ENCODE results near the gene TBATA. TPM values are rescaled to one million over a fixed set of nuclear protein-coding genes. Genes with fewer than 3 reads are reported as not detected.

TBATA gene
- total and polyA plus RNA-seq, 5 donors, result 0.16 TPM; not detected in 4

DNA sequence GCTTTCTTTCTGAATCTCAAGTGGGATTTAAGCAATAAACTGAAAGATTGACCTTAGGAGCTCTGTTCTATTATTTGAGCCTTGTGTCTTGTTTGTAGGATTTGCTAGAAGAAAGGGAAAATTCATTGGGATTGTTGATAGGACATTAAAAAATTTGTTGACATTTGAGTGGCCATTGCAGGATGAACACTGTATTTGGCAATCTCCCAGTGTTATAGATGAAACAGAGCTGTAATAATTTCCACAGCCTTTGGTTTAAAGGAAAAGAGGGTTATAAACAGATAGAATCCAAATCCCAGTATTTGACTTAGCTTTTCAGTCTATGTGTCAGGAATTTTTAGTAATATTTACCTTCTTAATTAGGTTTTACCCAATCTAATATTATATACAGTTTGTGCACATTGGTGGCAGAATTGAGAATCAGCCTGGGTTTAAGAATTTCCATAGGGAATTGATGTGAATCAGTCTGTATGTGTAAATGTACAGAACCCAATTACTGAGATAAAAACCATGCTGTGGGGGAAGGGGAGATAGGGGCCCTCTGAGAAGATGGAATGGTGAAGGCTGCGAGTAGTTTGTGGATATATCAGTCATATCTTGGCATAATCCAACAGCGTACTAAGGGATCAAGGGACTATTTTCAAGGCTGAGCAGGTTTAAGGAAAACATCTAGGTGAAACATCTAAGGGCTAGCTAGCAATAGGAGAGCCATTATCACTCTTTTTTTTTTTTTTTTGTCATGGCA is 37.1 kb upstream of the TBATA start:
- H3K27me3 ChIP-seq (ENCODE audit: control insufficient read depth, insufficient read depth), result no peaks in the 10 kb centered on the region

DNA sequence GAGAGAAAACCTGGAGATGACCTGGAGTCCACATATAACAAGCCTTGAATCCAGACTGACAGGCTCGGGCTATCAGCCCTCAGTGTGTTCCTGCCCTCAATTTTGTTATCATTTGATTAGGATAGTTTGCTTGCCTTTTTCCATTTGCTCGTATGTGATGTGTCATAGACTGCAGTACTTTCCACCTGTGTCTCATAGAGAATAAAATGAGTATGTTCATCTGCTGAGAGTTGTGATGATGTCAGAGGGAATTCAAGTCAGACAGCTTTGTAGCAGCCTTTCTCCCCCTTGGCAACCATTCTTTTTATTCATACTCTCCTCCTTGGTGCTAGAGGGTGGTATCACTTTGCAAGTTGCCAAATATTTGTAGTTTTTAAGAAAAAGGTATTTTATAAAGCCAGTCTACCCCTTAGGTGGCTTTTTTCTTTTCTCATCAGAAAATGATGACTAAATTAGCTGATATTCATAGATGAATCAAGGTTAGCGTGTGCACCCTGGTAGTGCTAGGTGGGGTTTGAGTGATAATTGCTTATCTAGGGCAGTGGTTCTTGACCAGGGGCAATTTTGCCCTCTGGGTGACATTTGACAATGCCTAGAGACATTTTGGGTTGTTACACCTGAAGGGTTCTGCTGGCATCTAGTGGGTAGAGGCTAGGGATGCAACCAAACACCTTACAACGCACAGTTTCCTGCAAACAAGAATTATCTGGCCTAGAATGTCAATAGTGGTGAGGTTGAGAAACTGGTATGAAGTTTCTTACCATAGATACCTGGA is 36.0 kb upstream of the TBATA start:
- intact Hi-C loops (cut with DNase I), result no loop called here
- Histone ChIP-seq H3K27ac (ENCODE audit: low read length) (no peak overlapping the region), H3K9me3 (ENCODE audit: control insufficient read depth, low read length) (no peaks in the 10 kb centered on the region), H3K27me3 (ENCODE audit: control insufficient read depth, insufficient read depth) (no peaks in the 10 kb centered on the region), H3K4me3 (ENCODE audit: low read length) (no peak overlapping the region), H3K4me1 (ENCODE audit: control insufficient read depth, insufficient read depth, low read length) (peaks cover under 1% of the 10 kb centered on the region)
- DNase-seq (no peak), ATAC-seq (no peak)
- WGBS, result 85% methylated on average over 4 of the region's 4 CpGs

More for the DNA sequence above, 37.1 kb upstream of the TBATA start:
- H3K9me3 ChIP-seq (ENCODE audit: control insufficient read depth, low read length), result no peaks in the 10 kb centered on the region
- DNase-seq (no peak), ATAC-seq (no peak)
- no peak overlapping the region for H3K4me3 ChIP-seq (ENCODE audit: low read length)
- WGBS, result 92% methylated on average over 2 of the region's 2 CpGs
- peaks cover 2% of the 10 kb centered on the region for H3K4me1 ChIP-seq (ENCODE audit: control insufficient read depth, insufficient read depth, low read length)
- intact Hi-C loops (cut with DNase I), result no loop called here
- H3K27ac ChIP-seq (ENCODE audit: low read length), result no peak overlapping the region

DNA sequence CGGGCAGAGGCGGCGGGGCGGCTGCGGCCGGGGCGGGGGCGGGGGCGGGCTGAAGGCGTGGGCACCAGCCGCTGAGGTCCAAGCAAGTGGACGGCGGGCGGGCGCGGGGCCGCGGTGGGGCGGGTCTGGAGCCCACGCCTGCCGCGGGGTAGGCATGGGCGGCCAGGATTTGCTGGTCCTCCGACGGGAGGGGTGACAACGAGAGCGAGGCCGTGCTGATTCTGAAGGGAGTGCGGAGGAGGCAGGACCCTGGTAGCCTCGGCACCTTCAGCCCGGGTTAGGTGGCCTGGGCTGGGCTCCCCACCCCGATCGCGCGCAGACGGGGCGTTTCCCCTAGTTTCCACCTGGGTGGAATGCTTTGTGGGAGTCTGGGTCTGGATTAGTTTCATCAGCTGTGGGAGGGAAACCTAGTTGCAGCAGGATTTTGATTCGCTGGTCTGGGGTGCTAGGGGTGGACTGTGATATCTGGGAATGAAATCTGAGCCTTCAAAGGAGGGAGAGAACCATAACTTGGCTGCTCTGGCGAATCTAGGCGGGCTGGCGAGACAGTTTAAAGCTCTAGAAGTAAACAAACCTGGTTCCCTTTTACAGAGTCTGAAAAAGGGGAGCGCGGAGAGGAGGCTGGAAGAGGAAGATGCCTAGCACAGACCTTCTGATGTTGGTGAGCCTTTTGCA is 31.2 kb upstream of the TBATA start:
- Histone ChIP-seq H3K4me1 (ENCODE audit: control insufficient read depth, insufficient read depth, low read length) (no peaks in the 10 kb centered on the region), H3K9me3 (ENCODE audit: control insufficient read depth, low read length) (no peaks in the 10 kb centered on the region), H3K27me3 (ENCODE audit: control insufficient read depth, insufficient read depth) (no peaks in the 10 kb centered on the region), H3K27ac (ENCODE audit: low read length) (peak overlapping the region; percentile 1), H3K4me3 (ENCODE audit: low read length) (peak overlapping the region; percentile 94)
- DNase-seq (peak; percentile 76 to 89 (median 86)), ATAC-seq (peak; percentile 82 to 84)
- intact Hi-C loops (cut with DNase I), result loop anchor here in 2 of 4 donors (5.0 kb wide), 1 partner anchor 61 kb away; no protein-coding TSS in a partner anchor
- WGBS, result 2% methylated on average over 42 of the region's 43 CpGs

DNA sequence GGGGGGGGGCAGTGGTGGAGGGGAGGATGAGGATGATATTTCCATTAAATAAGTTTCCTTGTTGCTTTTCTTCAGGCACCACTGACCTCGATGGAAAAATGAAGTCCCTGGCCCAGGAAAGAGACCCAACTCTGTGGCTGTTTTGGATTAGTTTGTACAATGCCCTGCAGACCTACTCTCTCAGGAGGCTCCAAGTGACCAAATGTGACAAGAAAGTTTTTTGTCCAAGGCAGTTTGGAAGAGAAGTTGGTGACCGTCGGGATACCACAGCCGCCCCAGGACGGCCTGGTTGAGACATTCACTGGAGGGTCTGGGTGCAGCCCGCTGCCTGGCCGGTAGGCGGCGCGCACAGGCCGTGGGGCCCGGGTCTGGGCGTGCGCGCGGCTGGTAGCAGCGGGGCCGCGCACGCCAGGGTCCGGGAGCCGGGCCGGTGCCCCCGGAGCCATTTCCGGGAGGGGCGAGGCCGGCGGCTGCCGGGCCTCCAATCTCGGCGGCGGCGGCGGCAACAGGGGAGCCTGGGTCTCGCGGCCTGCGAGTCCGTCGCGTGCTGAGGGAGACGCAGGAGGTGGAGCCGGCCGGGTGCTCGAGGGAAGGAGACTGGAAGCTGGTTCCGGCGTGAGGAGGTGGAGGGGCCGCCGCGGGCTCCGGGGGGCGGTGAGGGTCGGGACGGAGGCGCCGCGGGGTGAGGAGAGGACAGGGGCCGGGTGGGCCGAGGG is 30.5 kb upstream of the TBATA start, which contains the start of gene SGPL1:
Gene SGPL1 (plus strand): TSS at position 445 of the 716 bp plus-strand sequence. CDS start 906 bp downstream, outside the sequence.
- WGBS, result 1% methylated on average over 58 of the region's 58 CpGs
- Histone ChIP-seq H3K27me3 (ENCODE audit: control insufficient read depth, insufficient read depth) (no peaks in the 10 kb centered on the region), H3K9me3 (ENCODE audit: control insufficient read depth, low read length) (no peaks in the 10 kb centered on the region), H3K4me3 (ENCODE audit: low read length) (peak within 1 kb of the TSS; percentile 94), H3K27ac (ENCODE audit: low read length) (peak within 1 kb of the TSS; percentile 76), H3K4me1 (ENCODE audit: control insufficient read depth, insufficient read depth, low read length) (no peaks in the 10 kb centered on the region)
- DNase-seq (peak; percentile 87 to 96 (median 94)), ATAC-seq (peak; percentile 96 to 97)
- intact Hi-C loops (cut with DNase I), result loop anchor here (2.0 to 5.0 kb wide), 2 partner anchors 62 to 65 kb away; no protein-coding TSS in a partner anchor

DNA sequence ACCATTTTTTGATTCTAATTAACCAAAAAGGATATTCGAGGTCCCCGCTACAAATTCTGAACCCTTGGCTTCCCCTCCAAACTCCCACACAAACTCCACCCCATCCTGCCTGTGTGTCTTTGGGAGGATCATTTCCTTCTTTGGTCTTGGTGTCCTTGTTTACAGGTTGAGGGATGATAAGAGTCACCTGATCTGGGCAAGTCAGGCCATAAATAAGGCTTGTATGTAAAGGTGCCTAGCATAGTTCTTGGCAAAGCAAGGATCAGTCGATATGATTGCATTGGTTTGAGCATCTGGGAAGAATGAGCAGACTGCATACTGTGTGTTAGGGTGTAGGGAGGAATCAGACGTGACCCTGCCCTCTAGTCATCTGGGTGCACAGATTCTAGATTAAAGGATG is 28.9 kb upstream of the TBATA start:
- H3K27ac ChIP-seq (ENCODE audit: low read length), result no peak overlapping the region
- intact Hi-C loops (cut with DNase I), result loop anchor here in 2 of 4 donors (2.0 kb wide), 1 partner anchor 67 kb away; no protein-coding TSS in a partner anchor
- H3K9me3 ChIP-seq (ENCODE audit: control insufficient read depth, low read length), result no peaks in the 10 kb centered on the region
- H3K4me1 ChIP-seq (ENCODE audit: control insufficient read depth, insufficient read depth, low read length), result no peaks in the 10 kb centered on the region
- H3K27me3 ChIP-seq (ENCODE audit: control insufficient read depth, insufficient read depth), result no peaks in the 10 kb centered on the region
- 79% methylated on average over 4 of the region's 4 CpGs for WGBS
- H3K4me3 ChIP-seq (ENCODE audit: low read length), result no peak overlapping the region
- no peak for ATAC-seq
- DNase-seq, result no peak

DNA sequence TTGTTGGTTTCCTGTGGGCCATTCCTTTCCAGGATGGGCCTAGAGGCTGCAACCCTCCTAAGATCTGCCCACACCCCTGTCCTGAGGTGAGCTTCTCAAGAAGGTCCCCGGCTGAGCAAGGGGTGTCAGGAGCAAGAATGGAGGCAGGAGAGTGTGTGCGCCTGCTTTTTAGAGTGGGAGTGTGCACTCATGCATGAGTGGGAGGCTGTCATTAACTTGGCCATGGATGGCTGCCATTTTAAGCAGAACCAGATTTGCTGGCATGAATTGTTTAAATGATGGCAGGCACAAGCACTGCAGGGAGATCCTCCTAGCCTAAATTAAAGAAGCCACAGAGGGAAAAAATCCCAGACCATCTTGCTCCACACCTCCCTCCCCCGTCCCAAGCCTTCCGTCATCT is 27.6 kb upstream of the TBATA start:
- DNase-seq (no peak), ATAC-seq (no peak)
- H3K4me1 ChIP-seq (ENCODE audit: control insufficient read depth, insufficient read depth, low read length), result peaks cover 2% of the 10 kb centered on the region
- intact Hi-C loops (cut with DNase I), result no loop called here
- H3K27me3 ChIP-seq (ENCODE audit: control insufficient read depth, insufficient read depth), result no peaks in the 10 kb centered on the region
- no peak overlapping the region for H3K27ac ChIP-seq (ENCODE audit: low read length)
- H3K9me3 ChIP-seq (ENCODE audit: control insufficient read depth, low read length), result no peaks in the 10 kb centered on the region
- H3K4me3 ChIP-seq (ENCODE audit: low read length), result no peak overlapping the region
- 94% methylated on average over 4 of the region's 4 CpGs for WGBS

DNA sequence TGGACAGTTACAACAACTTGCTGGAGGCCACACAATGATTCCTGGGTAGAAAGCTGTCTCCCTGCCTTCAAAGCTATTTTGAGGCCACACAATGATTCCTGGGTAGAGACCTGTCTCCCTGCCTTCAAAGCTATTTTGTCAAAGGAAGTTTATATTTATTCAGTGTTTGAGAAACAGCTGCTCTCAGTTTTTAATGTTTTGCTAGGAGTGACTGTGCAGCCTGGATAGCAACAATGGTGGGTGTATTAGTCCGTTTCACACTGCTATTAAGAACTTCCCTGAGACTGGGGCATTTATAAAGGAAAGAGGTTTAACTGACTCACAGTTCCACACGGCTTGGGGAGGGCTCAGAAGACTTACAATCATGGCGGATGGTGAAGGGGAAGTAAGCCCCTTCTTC is 26.7 kb upstream of the TBATA start:
- Histone ChIP-seq H3K27ac (ENCODE audit: low read length) (no peak overlapping the region), H3K4me1 (ENCODE audit: control insufficient read depth, insufficient read depth, low read length) (peaks cover 2% of the 10 kb centered on the region), H3K27me3 (ENCODE audit: control insufficient read depth, insufficient read depth) (no peaks in the 10 kb centered on the region), H3K9me3 (ENCODE audit: control insufficient read depth, low read length) (no peaks in the 10 kb centered on the region), H3K4me3 (ENCODE audit: low read length) (no peak overlapping the region)
- WGBS, result 82% methylated on average over 3 of the region's 3 CpGs
- no peak for DNase-seq
- intact Hi-C loops (cut with DNase I), result no loop called here
- no peak for ATAC-seq

DNA sequence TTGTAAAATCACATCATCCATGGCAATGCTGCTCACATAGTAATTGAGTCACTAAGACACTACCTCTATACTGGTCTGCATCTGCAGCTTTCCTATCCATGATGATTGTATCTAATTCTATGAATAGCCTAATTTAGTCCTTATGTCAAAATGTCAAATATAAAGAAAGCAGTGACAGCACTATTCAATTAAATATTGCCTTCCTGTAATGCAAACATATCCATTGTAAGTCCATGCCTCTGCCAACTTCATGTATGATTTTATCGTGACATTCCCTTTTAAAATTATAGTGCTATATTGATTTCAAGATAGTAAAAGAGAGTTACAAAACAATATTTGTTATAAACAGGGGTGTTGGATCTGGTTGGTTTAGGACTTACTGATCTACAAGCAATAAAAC is 25.8 kb upstream of the TBATA start:
- Histone ChIP-seq H3K4me3 (ENCODE audit: low read length) (no peak overlapping the region), H3K27ac (ENCODE audit: low read length) (no peak overlapping the region), H3K4me1 (ENCODE audit: control insufficient read depth, insufficient read depth, low read length) (peaks cover 2% of the 10 kb centered on the region), H3K27me3 (ENCODE audit: control insufficient read depth, insufficient read depth) (no peaks in the 10 kb centered on the region), H3K9me3 (ENCODE audit: control insufficient read depth, low read length) (no peaks in the 10 kb centered on the region)
- ATAC-seq, result no peak
- no peak for DNase-seq
- WGBS, result 0% methylated on average over 1 of the region's 1 CpG
- intact Hi-C loops (cut with DNase I), result no loop called here

DNA sequence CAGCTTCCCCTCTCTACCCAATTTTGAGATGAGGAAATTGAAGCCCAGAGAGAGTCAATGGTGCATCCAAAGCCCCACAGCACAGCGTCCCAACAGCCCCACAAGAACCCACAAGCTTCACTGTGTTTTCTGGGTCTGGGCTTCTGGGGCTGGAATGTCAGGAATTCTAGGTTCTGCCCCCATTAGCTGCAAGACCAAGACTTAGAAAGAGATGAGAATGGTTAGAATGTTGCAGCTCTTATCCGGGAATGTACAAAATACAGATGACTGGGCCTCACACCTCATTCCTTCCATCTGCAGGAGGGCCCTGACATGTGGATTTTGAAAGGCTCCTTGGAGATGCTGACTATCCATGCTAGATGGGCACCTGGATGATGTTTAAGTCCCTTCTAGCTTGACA is 24.5 kb upstream of the TBATA start:
- Histone ChIP-seq H3K4me3 (ENCODE audit: low read length) (no peak overlapping the region), H3K9me3 (ENCODE audit: control insufficient read depth, low read length) (no peaks in the 10 kb centered on the region), H3K27me3 (ENCODE audit: control insufficient read depth, insufficient read depth) (no peaks in the 10 kb centered on the region), H3K27ac (ENCODE audit: low read length) (no peak overlapping the region), H3K4me1 (ENCODE audit: control insufficient read depth, insufficient read depth, low read length) (peaks cover 2% of the 10 kb centered on the region)
- 87% methylated on average over 2 of the region's 2 CpGs for WGBS
- intact Hi-C loops (cut with DNase I), result no loop called here
- ATAC-seq (no peak), DNase-seq (no peak)

DNA sequence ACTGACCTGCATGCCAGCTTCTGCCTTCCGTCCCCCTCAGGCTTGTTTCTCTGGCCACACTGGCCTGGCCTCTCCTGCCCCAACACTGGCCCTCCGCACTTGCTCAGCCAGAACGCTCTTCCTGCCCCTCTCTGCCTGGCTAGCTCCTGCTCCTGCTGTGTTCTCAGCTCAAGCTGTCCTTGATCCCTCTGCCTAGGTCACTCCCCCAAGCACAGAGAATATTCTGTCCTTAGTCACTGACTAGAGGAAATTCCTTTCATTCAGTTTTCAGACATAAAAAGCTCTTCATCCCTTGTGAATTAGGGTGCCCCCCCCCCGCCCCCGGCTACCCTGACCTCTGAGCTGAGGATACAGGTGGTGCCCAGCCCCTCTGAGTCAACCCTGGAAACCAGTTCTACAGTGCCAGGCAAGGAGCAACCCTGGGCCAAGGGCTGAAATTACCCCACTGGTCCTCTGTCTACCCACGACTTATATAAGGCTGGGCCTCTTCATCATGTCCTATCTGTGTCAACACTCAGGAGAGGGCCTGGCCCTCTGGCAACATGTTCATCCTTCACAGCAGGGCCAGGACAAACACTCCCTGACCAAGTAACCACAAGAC is 23.9 kb upstream of the TBATA start:
- 82% methylated on average over 6 of the region's 6 CpGs for WGBS
- no peak for ATAC-seq
- H3K4me1 ChIP-seq (ENCODE audit: control insufficient read depth, insufficient read depth, low read length), result peaks cover 2% of the 10 kb centered on the region

More for the DNA sequence above, 23.9 kb upstream of the TBATA start:
- Histone ChIP-seq H3K27ac (ENCODE audit: low read length) (no peak overlapping the region), H3K9me3 (ENCODE audit: control insufficient read depth, low read length) (no peaks in the 10 kb centered on the region), H3K4me3 (ENCODE audit: low read length) (no peak overlapping the region), H3K27me3 (ENCODE audit: control insufficient read depth, insufficient read depth) (no peaks in the 10 kb centered on the region)
- DNase-seq, result no peak
- intact Hi-C loops (cut with DNase I), result no loop called here
